HG02885 (cell line): ENCODE data around the gene RYR2.
A peak's percentile ranks its signal among the peaks of the same experiment; 100 is the strongest.

Experiments
- ATAC-seq: cut with Tn5 transposase; IDR thresholded peaks from one replicate; pipeline ENCODE4 v1.9.1; 2021; ENCODE audit warnings: mild to moderate bottlenecking; ENCODE audit not compliant: unreplicated experiment, poor library complexity

The RYR2 gene

DNA sequence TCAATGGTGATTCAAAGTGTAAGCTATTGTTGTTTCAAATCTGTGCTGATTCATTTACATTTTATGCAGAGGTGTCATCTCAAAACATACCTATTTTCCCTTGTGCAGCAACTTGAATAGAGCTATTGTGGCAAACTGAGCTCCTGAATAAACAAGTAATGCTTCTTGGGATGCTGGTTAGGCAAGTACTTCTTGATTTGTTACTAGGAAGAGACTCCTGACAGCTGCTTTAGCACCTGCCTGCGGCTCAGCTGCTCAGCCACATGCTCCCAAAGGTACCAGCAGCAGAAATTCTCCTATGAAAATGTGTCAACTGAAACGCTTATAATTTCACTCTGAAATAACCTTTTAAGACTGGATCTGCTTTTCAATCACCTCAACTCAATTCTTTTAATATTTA, 352.3 kb downstream of the RYR2 start:
- ATAC-seq: no peak

DNA sequence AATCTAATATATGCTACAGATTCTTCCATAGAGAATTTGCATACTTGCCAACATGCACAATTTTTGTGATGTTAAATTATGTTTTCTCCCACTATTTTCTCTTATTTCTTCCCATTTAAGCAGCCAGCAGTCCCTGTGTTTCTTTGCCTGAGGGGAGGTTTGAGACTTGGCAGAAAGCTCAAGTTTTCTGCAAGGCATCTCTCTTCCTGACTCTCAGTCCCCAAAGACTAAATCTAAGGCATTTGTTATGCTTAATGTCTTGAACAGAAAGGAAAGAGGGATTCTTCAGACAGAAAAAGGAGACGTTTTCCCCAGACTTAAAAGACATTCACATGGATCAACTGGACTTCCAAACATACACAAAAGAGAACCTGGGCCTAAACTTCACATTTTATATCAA, 354.4 kb downstream of the RYR2 start:
- ATAC-seq: no peak

DNA sequence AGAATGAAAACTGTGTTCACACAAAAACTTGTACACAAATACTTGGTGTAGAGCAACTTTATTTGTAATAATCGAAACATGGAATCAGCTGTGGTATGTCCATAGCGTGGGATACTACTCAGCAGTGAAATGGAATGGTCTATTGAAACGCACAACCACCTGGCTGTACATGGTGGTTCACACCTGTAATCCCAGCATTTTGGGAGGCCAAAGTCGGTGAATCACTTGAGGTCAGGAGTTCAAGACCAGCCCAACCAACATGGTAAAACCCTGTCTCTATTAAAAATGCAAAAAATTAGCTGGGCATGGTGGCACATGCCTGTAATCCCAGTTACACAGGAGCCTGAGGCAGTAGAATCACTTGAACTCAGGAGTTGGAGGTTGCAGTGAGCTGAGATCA, 356.8 kb downstream of the RYR2 start:
- ATAC-seq: no peak

DNA sequence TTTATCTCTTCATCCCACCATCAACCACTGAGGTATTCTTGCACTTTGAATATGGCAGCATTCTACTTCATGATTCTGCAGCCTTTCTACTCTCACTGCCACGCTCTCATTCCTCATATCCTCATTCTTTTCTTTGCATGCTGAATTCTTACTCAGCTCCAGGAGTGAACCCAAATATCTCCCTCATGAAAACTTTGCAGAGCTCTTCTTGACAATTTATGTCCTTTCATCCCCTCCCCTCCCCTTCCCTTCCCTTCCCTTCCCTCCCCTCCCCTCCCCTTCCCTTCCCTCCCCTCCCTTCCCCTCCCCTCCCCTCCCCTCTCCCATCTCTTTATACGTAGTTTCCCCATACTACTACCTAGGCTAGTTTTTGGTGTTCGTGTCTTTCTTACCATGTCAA, 363.9 kb downstream of the RYR2 start:
- ATAC-seq: no peak

DNA sequence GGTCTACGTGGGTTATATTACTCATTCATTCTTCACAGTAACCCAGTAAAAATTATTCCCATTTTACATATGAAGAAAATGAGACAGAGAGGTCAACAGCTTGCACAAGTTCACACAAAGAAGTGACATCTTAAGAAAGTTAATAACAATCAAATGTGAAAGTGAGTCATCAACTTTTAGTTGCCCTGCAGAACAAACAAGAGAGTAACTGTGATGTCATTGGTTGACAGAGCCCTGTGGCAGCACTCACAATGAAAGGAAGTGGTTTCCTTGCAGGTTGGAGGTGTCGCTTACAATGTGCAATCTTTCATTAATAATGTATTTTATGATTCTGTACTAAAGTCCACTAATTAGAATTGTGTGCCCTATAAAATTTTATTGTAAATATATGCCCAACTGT, 369.6 kb downstream of the RYR2 start:
- ATAC-seq: peak; percentile 59

DNA sequence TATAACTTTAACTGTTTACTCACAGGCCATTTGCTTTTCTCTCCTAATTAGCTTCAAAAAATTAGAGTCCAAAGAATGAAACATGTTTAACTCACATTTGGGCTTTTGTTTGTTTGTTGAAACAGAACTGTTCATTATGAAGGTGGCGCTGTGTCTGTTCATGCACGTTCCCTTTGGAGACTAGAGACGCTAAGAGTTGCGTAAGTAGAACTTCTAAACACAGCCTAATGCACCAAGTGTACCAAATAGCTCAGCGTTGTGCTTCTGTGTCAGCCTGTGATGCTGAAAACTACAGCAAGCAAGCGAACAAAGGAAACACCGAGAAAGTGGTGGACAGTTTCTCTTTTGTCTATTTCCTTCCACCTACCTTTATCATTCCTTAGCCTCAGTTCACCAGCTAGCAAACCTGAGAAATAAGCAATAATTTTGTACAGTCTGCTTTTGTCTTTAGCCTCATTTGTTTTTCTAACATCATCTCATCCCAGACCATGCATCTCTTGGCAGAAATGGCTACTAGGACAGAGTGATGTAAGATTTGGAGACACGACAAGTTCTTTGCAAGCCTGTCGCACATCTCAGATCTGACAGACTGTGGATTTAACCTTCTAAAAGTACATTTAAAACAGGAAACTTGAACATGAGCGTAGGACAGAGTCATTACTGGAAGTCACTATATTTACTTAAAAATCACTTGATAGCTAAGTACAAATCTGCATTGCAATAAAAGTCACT, 375.1 kb downstream of the RYR2 start:
- ATAC-seq: no peak

DNA sequence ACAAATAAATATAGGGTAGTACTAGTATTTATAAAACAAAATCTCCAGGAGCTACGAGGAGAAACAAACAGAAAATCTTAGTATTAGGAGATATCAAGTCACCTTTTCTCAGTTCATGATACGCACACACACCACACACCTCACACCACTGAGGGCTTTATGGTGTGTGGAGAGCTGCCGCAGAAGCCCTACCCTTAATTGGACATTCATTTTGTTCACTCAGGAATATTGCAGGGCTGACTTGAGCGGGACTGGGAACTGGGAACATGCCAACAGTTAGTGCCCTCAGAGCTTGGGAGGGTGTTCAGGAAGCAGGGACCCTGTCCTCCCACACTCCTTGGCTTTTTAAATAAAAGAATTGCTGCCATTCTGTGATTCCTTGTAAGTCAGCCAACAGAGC, 386.8 kb downstream of the RYR2 start:
- ATAC-seq: no peak

DNA sequence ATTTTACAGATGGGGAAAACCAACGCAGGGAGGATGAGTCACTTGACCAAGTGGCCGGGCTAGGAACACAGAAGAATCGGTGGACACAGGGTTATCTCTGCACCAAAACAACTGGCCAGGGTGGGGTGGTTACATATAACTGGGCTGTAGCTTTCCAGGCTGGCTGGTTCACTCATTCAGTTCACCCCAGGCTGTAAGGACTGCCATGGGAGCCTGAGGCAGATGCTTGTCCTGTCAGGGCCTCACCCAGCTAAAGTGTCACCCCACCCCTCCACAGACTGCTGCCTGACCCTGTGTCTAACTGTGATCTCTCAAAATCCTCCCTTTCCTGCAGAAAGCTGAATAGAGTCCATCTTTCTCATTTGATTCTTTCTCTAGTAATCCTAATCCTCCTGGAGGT, 387.3 kb downstream of the RYR2 start:
- ATAC-seq: no peak

DNA sequence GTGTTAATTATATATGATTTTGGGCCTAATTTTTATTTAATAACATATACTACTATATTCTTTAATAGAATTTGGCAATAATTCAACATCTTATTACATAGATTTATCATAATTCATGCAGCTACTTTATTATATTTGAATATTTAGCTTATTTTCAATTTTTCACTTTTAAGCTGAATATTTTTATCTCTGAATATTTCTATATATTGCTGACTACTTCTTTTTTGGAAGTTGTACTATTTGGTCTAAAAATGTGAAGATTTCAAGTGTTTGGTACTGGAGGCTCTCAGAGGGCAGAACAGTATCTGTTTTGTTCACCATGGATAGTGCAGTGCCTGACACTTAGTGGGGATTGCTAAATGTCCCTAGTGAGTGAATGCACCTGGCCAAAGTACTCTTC, 389.5 kb downstream of the RYR2 start:
- no peak for ATAC-seq

DNA sequence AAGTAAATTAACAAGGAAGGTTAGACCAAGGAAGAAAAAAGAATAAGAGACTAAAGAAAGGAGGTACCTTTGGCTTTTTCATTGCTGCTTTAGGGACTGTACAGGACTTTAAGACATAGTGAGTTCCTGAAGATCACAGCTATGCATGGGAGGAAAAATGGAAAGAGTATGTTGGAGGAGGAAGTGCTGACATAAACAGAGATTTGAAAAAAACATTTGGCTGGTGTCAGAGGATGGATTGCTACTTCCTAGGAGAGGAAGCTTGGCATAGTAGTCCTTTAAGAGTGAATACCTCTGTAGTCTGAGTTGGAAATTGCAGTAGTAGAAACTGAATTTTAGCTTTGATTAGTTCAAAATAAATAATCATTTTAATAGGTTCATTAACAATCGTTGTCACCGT, 398.4 kb downstream of the RYR2 start:
- ATAC-seq: no peak

DNA sequence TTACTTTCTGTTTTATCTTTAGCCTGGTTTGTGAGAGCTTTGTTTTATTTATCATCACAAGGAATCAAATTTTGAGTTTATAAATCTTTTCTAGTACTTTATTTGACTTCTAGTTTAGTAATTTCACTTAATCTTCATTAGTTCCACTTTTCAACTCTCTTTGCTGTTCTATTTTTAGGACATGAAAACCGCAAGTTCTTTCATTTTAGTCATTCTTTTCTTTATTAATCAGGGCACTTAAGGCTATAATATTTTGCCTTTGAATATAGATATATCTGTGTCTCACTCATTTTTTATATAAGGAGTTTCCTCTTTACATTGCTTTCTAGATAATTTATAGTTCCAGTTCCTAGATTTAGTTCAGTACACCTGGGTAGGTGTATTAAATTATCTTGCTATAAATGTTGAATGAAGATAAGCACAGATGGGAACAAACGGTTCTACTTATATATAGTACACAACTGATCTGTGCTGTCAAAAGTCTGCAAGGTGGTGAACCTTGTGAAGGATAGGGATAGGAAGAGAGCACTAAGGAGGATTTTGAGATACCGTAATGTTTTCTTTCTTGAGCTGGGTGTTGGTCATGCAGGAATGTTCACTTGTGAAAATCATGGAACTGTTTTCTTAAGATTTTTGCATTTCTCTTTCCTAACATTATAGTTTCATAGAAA, 402.3 kb downstream of the RYR2 start:
- no peak for ATAC-seq

DNA sequence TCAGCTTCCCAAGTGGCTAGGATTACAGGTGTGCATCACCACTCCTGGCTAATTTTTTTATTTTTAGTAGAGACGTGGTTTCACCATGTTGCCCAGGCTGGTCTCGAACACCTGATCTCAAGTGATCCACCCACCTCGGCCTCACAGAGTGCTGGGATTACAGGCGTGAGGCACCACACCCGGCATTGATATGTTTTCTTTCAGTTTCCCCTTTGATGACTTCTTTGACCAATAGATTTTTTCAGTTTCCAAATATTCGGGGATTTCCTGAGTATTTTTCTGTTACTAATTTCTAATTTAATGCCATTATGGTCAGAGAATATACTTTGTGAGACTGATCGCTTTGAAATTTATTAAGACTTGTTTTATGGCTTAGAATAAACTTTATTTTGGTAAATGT, 406.1 kb downstream of the RYR2 start:
- no peak for ATAC-seq

DNA sequence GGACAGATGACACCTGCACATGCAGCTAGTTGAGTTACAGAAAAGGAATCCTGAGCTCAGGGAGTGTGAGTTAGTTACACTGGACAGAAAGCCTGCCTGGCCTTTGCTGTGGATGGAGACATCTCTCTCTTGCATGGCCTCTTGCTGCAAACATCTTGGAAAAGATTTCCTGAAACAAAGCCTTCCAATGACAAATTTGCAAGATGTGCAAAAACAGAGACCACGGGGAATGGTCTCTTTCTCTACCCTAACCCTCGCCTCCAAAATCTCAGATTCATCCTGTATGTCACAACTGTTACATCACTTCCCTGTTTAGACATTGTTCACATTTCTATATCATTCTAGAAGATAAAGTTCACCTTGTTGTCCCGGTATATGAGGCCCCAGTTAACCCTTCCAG, 415.6 kb downstream of the RYR2 start:
- no peak for ATAC-seq

DNA sequence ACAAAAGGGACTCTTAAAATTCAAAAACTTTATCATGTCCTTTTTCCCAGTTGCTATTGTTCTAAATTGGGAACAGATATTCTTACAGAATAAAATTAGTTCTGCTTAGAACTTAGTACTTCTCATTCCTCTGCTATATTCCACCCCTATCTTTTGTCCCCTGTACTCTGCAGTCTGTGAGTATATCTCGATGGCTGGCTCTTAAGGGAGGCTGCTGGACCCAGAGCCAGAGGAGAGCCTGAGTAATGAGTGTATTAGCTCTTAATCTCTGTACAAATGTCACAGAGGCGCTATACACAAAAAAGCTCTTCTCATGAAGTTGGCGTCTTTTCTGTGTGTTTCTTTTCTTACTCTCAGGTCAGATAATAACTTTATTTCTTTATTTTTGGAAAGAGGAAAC, 425.3 kb downstream of the RYR2 start:
- no peak for ATAC-seq

DNA sequence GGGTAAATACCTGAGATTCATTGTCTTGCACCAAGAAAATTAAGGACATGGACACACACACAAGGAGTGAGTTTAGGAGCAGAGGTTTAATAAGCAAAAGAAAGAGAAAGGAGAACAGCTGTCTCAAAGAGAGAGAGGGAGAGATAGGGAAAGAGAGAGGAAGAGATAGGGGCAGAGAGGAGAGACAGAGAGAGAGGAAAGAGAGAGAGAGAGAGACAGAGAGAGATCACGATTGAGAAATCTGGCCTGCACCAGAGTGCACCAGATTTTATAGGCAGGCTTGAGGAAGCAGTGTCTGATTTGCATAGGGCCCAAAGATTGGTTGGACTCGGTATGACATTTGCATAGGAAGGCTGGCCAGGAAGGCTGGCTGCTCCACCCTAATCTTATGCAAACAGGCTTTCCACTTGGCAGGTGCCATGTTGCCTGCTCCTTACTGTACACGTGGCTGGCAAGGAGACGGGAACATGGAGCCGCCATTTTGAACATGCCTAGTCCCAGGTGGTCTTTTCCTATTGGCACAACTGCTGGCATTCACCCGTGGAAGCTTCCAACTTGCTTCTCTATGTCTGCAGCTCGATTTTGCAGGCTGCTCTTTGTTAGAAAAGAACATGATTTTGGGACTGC, 428.8 kb downstream of the RYR2 start:
- ATAC-seq: no peak

DNA sequence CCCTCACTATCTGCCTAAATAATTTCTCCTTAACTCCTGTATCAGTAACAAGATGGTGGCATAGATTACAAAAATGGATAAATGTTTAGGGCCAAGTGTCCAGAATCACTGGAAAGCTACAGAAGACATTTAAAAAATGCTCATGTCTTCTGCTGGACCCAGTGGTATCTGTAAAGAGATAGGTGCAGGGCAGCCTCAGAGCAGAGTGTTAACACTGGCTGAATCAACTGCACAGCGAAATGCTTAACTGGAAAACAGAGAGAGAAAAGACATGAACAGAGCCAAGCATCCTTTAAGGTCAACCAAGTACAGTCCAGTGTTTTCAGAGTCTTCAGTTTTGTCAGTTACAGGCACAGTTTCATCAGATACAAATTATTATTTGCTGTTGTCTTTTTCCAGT, 429.4 kb downstream of the RYR2 start:
- ATAC-seq: no peak

DNA sequence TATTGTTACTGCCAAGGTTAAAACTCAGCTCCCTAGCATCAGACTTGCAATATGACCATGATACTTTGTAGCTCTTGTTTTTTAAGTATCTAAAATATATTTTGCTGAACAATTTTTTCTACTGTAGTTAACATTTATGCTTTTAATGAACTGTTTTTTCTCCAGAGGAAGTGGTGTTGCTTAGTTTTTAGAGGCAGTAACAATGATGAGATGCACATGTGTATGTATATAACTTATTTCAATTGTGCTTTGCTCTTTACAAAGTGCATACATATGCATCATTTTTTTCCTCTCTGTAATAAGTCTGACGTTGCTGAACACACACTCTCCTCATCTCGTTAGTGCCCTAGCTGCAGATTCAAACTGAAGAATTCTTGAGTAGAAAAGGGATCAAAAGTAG, 430.0 kb downstream of the RYR2 start:
- ATAC-seq: no peak

DNA sequence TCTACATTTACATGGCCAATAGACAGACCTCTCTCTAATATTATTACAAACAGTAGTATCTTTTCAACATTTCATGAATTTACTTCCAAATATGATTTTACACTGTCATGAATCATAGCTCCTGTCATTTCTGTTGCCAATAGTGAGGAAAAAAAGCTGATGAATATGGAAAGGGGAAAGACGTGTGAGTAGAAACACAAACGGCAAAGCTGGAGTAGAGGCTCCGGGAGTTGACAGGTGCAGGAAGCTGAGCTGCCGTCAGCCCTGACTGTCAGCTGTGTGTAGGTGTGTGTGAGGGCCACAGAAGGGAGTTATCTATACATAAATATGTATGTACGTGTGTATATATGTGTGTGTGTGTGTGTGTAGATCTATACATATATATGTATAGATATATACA, 431.9 kb downstream of the RYR2 start:
- no peak for ATAC-seq

DNA sequence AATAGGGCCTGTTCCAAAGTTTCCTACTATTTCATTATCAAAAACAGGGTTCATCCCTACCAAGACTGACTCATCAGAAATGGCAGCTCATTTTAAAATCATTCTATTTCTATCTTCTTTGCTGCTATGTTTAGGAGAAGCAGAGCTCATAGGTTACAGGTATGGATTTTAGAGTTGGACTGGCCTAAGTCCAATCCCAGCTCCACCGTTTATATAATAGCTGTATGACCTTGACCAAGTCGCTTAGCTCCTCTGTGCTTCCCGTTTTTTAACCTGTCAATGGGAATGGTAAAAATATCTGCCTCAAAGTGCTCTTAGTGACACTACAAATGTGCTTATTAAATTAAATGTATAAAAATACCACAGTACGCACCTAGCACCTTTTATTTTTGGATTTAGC, 436.1 kb downstream of the RYR2 start:
- no peak for ATAC-seq

DNA sequence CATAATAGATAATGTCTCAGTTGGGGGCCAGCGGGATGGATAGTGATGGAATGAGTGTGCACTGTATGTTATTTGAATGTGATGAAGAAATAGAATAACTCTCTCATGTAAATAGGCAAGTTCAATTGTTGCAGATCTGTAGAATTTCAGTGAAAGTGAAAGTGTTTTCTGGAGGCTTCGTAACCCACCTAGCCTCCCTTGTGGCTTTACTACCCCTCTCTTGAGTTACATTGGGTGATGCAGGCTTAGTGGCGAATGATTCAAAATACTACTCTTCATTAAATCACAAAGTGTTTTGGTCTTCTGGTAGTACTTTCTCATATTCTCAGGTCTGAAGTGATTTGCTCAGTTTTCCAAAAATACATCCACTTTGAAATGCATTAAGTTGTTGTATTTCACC, 436.9 kb downstream of the RYR2 start:
- ATAC-seq: no peak

DNA sequence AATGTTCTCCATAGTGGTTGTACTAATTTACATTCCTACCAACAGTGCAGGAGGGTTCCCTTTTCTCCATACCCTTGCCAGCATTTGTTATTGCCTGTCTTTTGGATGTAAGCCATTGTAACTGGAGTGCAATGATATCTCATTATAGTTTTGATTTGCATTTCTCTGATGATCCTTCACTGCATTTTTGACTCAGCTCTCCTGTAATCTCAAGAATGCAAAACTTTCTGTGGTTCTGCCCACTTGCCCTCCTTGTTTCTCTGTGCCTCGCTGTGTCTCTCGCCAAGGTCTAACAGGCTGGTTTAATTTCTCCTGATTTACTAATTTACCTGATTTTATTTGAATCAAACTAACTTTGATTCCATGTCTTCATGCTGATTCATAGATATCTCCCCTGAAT, 440.8 kb downstream of the RYR2 start:
- no peak for ATAC-seq

DNA sequence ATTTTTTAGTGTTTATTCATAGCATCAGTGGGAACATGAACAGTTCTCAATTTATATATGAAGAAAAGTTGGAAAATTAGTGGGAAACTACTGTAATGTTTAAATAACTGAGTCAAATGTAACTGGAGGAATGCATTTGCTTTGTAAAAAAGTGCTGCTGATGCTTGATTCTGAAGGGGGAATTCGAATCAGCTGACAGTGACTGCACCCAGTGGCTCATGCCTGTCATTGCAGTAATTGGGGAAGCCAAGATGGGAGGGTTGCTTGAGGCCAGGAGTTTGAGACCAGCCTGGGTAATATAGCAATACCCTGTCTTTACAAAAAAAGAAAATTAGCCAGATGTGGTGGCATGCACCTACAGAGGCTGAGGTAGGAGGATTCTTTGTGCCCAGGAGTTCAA, 450.4 kb downstream of the RYR2 start:
- ATAC-seq: peak; percentile 58
